ENCODE data around the gene CMPK2. TPM values are rescaled to one million over a fixed set of nuclear protein-coding genes. Genes with fewer than 3 reads are reported as not detected.

The CMPK2 gene
- total and polyA plus RNA-seq, 10 of the 15 experiments (the other 5 are each of a cell fraction or from before 2014, with no cell fraction given) = 0.50 to 5.6 (median 3.2) TPM

GRCh38 chr2:6887751-6888192 is 22.1 kb upstream of the CMPK2 start (continued):
- TF ChIP-seq BCL3 (IDR thresholded peaks at IDR 0.05; ENCODE audit: borderline replicate concordance, insufficient read depth, low read depth, low read length, poor library complexity, severe bottlenecking) = no peak

GRCh38 chr2:6885968-6886367 is 20.3 kb upstream of the CMPK2 start:
- Histone ChIP-seq H3K9ac (ENCODE audit: control insufficient read depth, insufficient read depth, low read length) (no peak overlapping the region), H3K9me3 (replicated peaks; ENCODE audit: control insufficient read depth, insufficient read depth, low read length) (no peaks in the 10 kb centered on the region), H3K36me3 (ENCODE audit: control insufficient read depth in 2 of 2, insufficient read depth in 2 of 2, low read length in 1 of 2) (no peaks in the 10 kb centered on the region), H3K79me2 (ENCODE audit: control insufficient read depth, insufficient read depth, low read length) (no peaks in the 10 kb centered on the region; the same call in 1 of the 2 replicates), H3K4me3 (no peak overlapping the region), H3K27ac (ENCODE audit: control insufficient read depth, insufficient read depth) (no peak overlapping the region), H3K27me3 (replicated peaks in 1 of 2; ENCODE audit: control insufficient read depth in 2 of 2, insufficient read depth in 2 of 2, low read length in 1 of 2) (peaks cover 0 to 2% of the 10 kb centered on the region in 2 experiments; a peak in 1 of 4 replicates), H2AFZ (ENCODE audit: control insufficient read depth, low read depth, low read length) (no peak overlapping the region), H4K20me1 (ENCODE audit: control insufficient read depth, insufficient read depth) (no peaks in the 10 kb centered on the region), H3K4me2 (ENCODE audit: control insufficient read depth, insufficient read depth) (no peak overlapping the region), H3K4me1 (ENCODE audit: control insufficient read depth, insufficient read depth, low read length) (no peaks in the 10 kb centered on the region)
- RAD21 ChIA-PET (ENCODE audit: unreplicated experiment) = no interaction called here
- POLR2A ChIA-PET = no interaction called here
- WGBS (ENCODE audit: insufficient coverage, insufficient replicate concordance, low lambda C conversion rate, missing lambda C conversion rate) = 74% methylated on average over 3 of the region's 3 CpGs
- FAIRE-seq (no peak), ATAC-seq (no peak), DNase-seq (ENCODE audit: low read depth, low spot score) (no peak)
- no TSS peak for BruUV-seq (replicated peaks)
- in situ Hi-C loops (cut with MboI) = no loop called here
- no peak for TF ChIP-seq ETV6 (conservative IDR thresholded peaks at IDR 0.05 in 1 of 2, IDR thresholded peaks at IDR 0.05 in 1 of 2; ENCODE audit: borderline replicate concordance in 1 of 2, low read depth in 1 of 2)
- no peak for TF ChIP-seq TCF7 (IDR thresholded peaks at IDR 0.05; ENCODE audit: borderline replicate concordance)
- TF ChIP-seq CTCF (IDR thresholded peaks at IDR 0.05 in 2 of 3, conservative IDR thresholded peaks at IDR 0.05 in 1 of 3; ENCODE audit: control insufficient read depth in 2 of 3, extremely low read depth in 1 of 3, insufficient read depth in 1 of 3, low read depth in 3 of 3, low read length in 3 of 3) = no peak
- CTCF ChIA-PET = interaction anchor here (1.3 kb wide), 1 partner anchor 9 kb away, joined by 3 read pairs; no protein-coding TSS in a partner anchor
- SMC1A ChIA-PET (ENCODE audit: uncharacterized antibody, unreplicated experiment) = interaction anchor here (2.0 kb wide), 1 partner anchor 11 kb away, joined by 6 read pairs; no protein-coding TSS in a partner anchor
- intact Hi-C loops (cut with micrococcal nuclease; ENCODE audit: unreplicated experiment) = no loop called here

Measured in GM12878 (cell line).